ENCODE measurements around the gene CPEB4. TPM values are rescaled to one million over a fixed set of nuclear protein-coding genes. Genes with fewer than 3 reads are reported as not detected.

The CPEB4 gene
- total RNA-seq, 1 donor from 2014 or later, result 19.5 TPM

DNA sequence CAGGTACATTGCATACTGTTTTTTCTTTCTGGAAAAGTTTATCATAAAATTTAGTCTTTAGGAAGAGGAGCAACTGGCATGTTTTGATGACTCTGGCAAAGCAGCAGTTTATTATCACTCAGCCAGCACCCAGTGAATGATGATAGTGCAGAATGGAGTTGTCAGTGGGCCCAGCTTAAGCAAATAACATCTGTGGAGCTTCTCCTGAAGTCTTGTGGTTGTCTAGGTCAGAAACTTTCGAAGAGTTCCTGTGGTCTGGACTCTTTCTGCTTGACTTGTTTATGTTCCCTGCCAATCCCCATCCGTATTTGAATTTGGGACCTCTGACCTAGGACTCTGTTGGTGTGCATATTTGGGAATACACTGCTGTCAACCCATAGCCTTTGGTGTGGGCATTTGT is 62.7 kb downstream of the CPEB4 start:
- Mint-ChIP-seq H3K36me3 (ENCODE audit: low read depth, unreplicated experiment) (peaks cover 37% of the 10 kb centered on the region), H3K27ac (ENCODE audit: unreplicated experiment) (no peak overlapping the region), H3K4me3 (ENCODE audit: unreplicated experiment) (no peak overlapping the region), H3K4me1 (ENCODE audit: unreplicated experiment) (no peaks in the 10 kb centered on the region), H3K27me3 (ENCODE audit: unreplicated experiment) (no peaks in the 10 kb centered on the region), H3K9me3 (ENCODE audit: unreplicated experiment) (no peaks in the 10 kb centered on the region)
- DNase-seq (ENCODE audit: low spot score), result no peak
- no peak for TF ChIP-seq CTCF (IDR thresholded peaks at IDR 0.05; ENCODE audit: unreplicated experiment)

GRCh38 chr5:173953528-173954090 is 65.5 kb downstream of the CPEB4 start:
- Mint-ChIP-seq H3K36me3 (ENCODE audit: low read depth, unreplicated experiment) (peaks cover 24% of the 10 kb centered on the region), H3K27me3 (ENCODE audit: unreplicated experiment) (no peaks in the 10 kb centered on the region), H3K4me3 (ENCODE audit: unreplicated experiment) (no peak overlapping the region), H3K4me1 (ENCODE audit: unreplicated experiment) (no peaks in the 10 kb centered on the region), H3K9me3 (ENCODE audit: unreplicated experiment) (no peaks in the 10 kb centered on the region), H3K27ac (ENCODE audit: unreplicated experiment) (no peak overlapping the region)
- no peak for DNase-seq (ENCODE audit: low spot score)
- TF ChIP-seq CTCF (IDR thresholded peaks at IDR 0.05; ENCODE audit: unreplicated experiment), result no peak

GRCh38 chr5:173954671-173955521 is 66.7 kb downstream of the CPEB4 start:
- no peak for TF ChIP-seq CTCF (IDR thresholded peaks at IDR 0.05; ENCODE audit: unreplicated experiment)
- H3K4me3 Mint-ChIP-seq (ENCODE audit: unreplicated experiment), result no peak overlapping the region
- H3K27ac Mint-ChIP-seq (ENCODE audit: unreplicated experiment), result no peak overlapping the region
- no peaks in the 10 kb centered on the region for H3K27me3 Mint-ChIP-seq (ENCODE audit: unreplicated experiment)
- H3K36me3 Mint-ChIP-seq (ENCODE audit: low read depth, unreplicated experiment), result peaks cover 21% of the 10 kb centered on the region
- no peaks in the 10 kb centered on the region for H3K9me3 Mint-ChIP-seq (ENCODE audit: unreplicated experiment)
- no peaks in the 10 kb centered on the region for H3K4me1 Mint-ChIP-seq (ENCODE audit: unreplicated experiment)
- DNase-seq (ENCODE audit: low spot score), result no peak

DNA sequence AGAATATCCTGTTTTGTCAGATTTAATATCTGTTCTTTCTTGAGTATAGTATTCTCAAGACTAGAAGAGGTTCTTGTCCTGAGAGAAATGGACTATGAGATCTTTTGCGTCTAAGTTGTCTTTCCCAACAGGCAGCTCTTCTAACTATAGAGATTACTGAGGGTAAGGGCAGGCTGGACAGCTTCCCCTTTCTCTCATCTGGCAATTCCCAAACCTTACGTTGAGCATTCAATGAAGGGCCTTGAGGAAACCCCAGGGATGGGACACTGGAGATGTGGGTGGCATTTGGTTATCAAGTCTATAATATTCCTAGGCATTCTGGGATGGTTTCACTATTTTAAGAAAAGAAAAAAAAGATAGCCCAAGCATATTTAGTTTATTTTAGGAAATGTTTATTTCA is 72.8 kb downstream of the CPEB4 start:
- peaks cover 4% of the 10 kb centered on the region for H3K27me3 Mint-ChIP-seq (ENCODE audit: unreplicated experiment)
- H3K4me1 Mint-ChIP-seq (ENCODE audit: unreplicated experiment), result peaks cover 13% of the 10 kb centered on the region
- no peak for DNase-seq (ENCODE audit: low spot score)
- no peak overlapping the region for H3K27ac Mint-ChIP-seq (ENCODE audit: unreplicated experiment)
- no peaks in the 10 kb centered on the region for H3K9me3 Mint-ChIP-seq (ENCODE audit: unreplicated experiment)
- no peak overlapping the region for H3K4me3 Mint-ChIP-seq (ENCODE audit: unreplicated experiment)
- no peaks in the 10 kb centered on the region for H3K36me3 Mint-ChIP-seq (ENCODE audit: low read depth, unreplicated experiment)
- no peak for TF ChIP-seq CTCF (IDR thresholded peaks at IDR 0.05; ENCODE audit: unreplicated experiment)

- no peak for DNase-seq (ENCODE audit: low spot score)
- no peak overlapping the region for H3K27ac Mint-ChIP-seq (ENCODE audit: unreplicated experiment)
- H3K4me1 Mint-ChIP-seq (ENCODE audit: unreplicated experiment), result peaks cover 13% of the 10 kb centered on the region
- H3K27me3 Mint-ChIP-seq (ENCODE audit: unreplicated experiment), result peaks cover 4% of the 10 kb centered on the region
- H3K9me3 Mint-ChIP-seq (ENCODE audit: unreplicated experiment), result no peaks in the 10 kb centered on the region
- no peak for TF ChIP-seq CTCF (IDR thresholded peaks at IDR 0.05; ENCODE audit: unreplicated experiment)
- no peaks in the 10 kb centered on the region for H3K36me3 Mint-ChIP-seq (ENCODE audit: low read depth, unreplicated experiment)
- no peak overlapping the region for H3K4me3 Mint-ChIP-seq (ENCODE audit: unreplicated experiment)
These were observed 73.3 kb downstream of the CPEB4 start for GRCh38 chr5:173961418-173961817.

Data from endothelial cell (in vitro differentiated cells).